Panc1 (cell line): Measurements from ENCODE around the gene RRN3.

ENCODE experiments used
- REST ChIP-seq, 2 experiments: IDR thresholded peaks; 2 replicates each; pipeline ENCODE4 v1.6.1; 2011 to 2012; ENCODE audit warnings: low read depth in 2 of 2, control low read depth in 1 of 2, low read length in 1 of 2, mild to moderate bottlenecking in 1 of 2, moderate library complexity in 1 of 2; ENCODE audit not compliant: insufficient read depth in 1 of 2
- SIN3A ChIP-seq: IDR thresholded peaks from 2 replicates; pipeline ENCODE4 v1.6.1; 2012; ENCODE audit warnings: low read depth, mild to moderate bottlenecking, low read length, moderate library complexity, borderline replicate concordance; ENCODE audit not compliant: insufficient read depth

GRCh38 chr16:15059324-15059723 is 34.7 kb downstream of the RRN3 start:
- TF ChIP-seq REST (IDR thresholded peaks at IDR 0.05; ENCODE audit: insufficient read depth in 1 of 2, low read depth in 2 of 2, low read length in 1 of 2) (no peak), SIN3A (no peak)
